Neural progenitor cell (in vitro differentiated cells): Measurements from ENCODE around the gene MERTK. TPM values are rescaled to one million over a fixed set of nuclear protein-coding genes. Genes with fewer than 3 reads are reported as not detected.
A peak's percentile ranks its signal among the peaks of the same experiment; 100 is the strongest.

Experiments
- DNase-seq: peaks from one replicate; pipeline ENCODE4 v3.0.0-alpha.2; 2016; ENCODE audit warnings: low spot score
- H2AFZ ChIP-seq: fragments of 200-600 bp; sonication (generic); replicated peaks from 2 replicates; pipeline ENCODE4 v1.6.1; 2016; ENCODE audit warnings: antibody characterized with exemption
- H3F3A ChIP-seq: fragments of 200-600 bp; sonication (generic); 2 replicates; pipeline ENCODE4 v1.6.1; 2016; ENCODE audit warnings: antibody characterized with exemption, low read depth
- H3K27ac ChIP-seq: fragments of 200-600 bp; sonication (generic); 2 replicates; pipeline ENCODE4 v1.5.1; 2016; ENCODE audit warnings: mild to moderate bottlenecking
- H3K27me3 ChIP-seq: fragments of 200-600 bp; sonication (generic); 2 replicates; pipeline ENCODE4 v1.6.1; 2016; ENCODE audit warnings: mild to moderate bottlenecking, moderate library complexity
- H3K36me3 ChIP-seq: fragments of 200-600 bp; sonication (generic); 2 replicates; pipeline ENCODE4 v1.5.1; 2016
- H3K4me1 ChIP-seq: fragments of 200-600 bp; sonication (generic); 2 replicates; pipeline ENCODE4 v1.6.1; 2016; ENCODE audit warnings: mixed run types
- H3K4me2 ChIP-seq: fragments of 200-600 bp; sonication (generic); 2 replicates; pipeline ENCODE4 v1.6.1; 2016
- H3K4me3 ChIP-seq: fragments of 200-600 bp; sonication (generic); 2 replicates; pipeline ENCODE4 v1.5.1; 2016
- H3K79me2 ChIP-seq: fragments of 200-600 bp; sonication (generic); 2 replicates; pipeline ENCODE4 v1.6.1; 2016; ENCODE audit warnings: low read depth
- H3K9ac ChIP-seq: fragments of 200-600 bp; sonication (generic); 2 replicates; pipeline ENCODE4 v1.6.1; 2016
- H3K9me3 ChIP-seq: fragments of 200-600 bp; sonication (generic); 2 replicates; pipeline ENCODE4 v1.5.1; 2016; ENCODE audit warnings: low read depth
- H4K20me1 ChIP-seq: fragments of 200-600 bp; sonication (generic); 2 replicates; pipeline ENCODE4 v1.6.1; 2016; ENCODE audit warnings: low read depth
- H3K27ac Mint-ChIP-seq: 3 replicates; pipeline ENCODE4 v1.8.0; 2021; ENCODE audit warnings: mixed read lengths
- H3K27me3 Mint-ChIP-seq: 2 replicates; pipeline ENCODE4 v1.8.0; 2022; ENCODE audit warnings: low read depth, mild to moderate bottlenecking, inconsistent platforms, moderate library complexity, mixed read lengths; ENCODE audit not compliant: insufficient read depth
- H3K36me3 Mint-ChIP-seq: 3 replicates; pipeline ENCODE4 v1.8.0; 2021; ENCODE audit warnings: mixed read lengths
- H3K4me1 Mint-ChIP-seq: 3 replicates; pipeline ENCODE4 v1.8.0; 2021; ENCODE audit warnings: mixed read lengths
- H3K4me3 Mint-ChIP-seq: 3 replicates; pipeline ENCODE4 v1.8.0; 2021; ENCODE audit warnings: mild to moderate bottlenecking, moderate library complexity, mixed read lengths
- H3K9me3 Mint-ChIP-seq: 3 replicates; pipeline ENCODE4 v1.8.0; 2020; ENCODE audit warnings: mixed read lengths
- EZH2 ChIP-seq: fragments of 200-600 bp; sonication (generic); IDR thresholded peaks from 2 replicates; pipeline ENCODE4 v1.6.1; 2017; ENCODE audit warnings: antibody characterized with exemption, mild to moderate bottlenecking, moderate library complexity
- EZH2phosphoT487 ChIP-seq: fragments of 200-600 bp; sonication (generic); IDR thresholded peaks from 2 replicates; pipeline ENCODE4 v1.6.1; 2017; ENCODE audit warnings: antibody characterized with exemption
- total RNA-seq: library from RNA; depleted of rRNA; stranded (reverse); fragments of >200 nt; gene quantifications from 2 replicates; pipeline ENCODE4 v1.2.3, GENCODE V29; 2015; ENCODE audit warnings: low replicate concordance
- TF ChIP-seq, protein P1 (sequence below): fragments of 200-600 bp; sonication (generic); IDR thresholded peaks from 2 replicates; pipeline ENCODE4 v1.5.1; 2017; ENCODE audit warnings: antibody characterized with exemption, mild to moderate bottlenecking

MERTK gene
- total RNA-seq, 1 donor from 2014 or later = 6.1 TPM

DNA sequence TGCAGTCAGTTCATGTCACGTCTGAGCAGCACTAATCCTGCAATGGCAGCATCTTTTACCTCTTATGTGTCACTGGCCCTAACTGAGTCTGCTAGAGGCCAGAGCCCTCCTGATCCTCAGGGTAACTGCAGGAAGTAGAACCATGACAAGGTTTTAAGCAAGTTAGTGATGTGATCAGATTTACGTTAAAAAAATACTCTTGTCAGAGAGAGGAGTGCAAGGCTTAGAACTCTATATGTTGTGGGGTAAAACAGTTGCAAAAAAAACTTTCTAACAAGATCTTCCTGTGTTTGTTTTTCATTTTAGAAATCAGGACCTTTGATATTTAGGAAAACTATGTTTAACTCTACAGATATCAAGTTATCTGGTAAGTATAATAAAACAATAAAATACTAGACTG is 161.3 kb downstream of the MERTK start:
- peaks cover 15% of the 10 kb centered on the region for H3K4me1 Mint-ChIP-seq
- no peak overlapping the region for H2AFZ ChIP-seq
- peaks cover 11% of the 10 kb centered on the region for H3F3A ChIP-seq
- H3K79me2 ChIP-seq = no peaks in the 10 kb centered on the region
- no peaks in the 10 kb centered on the region for H4K20me1 ChIP-seq
- no peak overlapping the region for H3K27ac Mint-ChIP-seq
- no peak for DNase-seq
- no peaks in the 10 kb centered on the region for H3K27me3 ChIP-seq
- H3K4me3 ChIP-seq = no peak overlapping the region
- no peak overlapping the region for H3K9ac ChIP-seq
- peaks cover 35% of the 10 kb centered on the region for H3K36me3 Mint-ChIP-seq
- peaks cover 3% of the 10 kb centered on the region for H3K27me3 Mint-ChIP-seq
- peaks cover 7% of the 10 kb centered on the region for H3K4me1 ChIP-seq
- H3K9me3 ChIP-seq = no peaks in the 10 kb centered on the region
- no peaks in the 10 kb centered on the region for H3K9me3 Mint-ChIP-seq
- H3K27ac ChIP-seq = no peak overlapping the region
- TF ChIP-seq EZH2phosphoT487 (no peak), EZH2 (no peak)
- TF ChIP-seq, protein P1, sequence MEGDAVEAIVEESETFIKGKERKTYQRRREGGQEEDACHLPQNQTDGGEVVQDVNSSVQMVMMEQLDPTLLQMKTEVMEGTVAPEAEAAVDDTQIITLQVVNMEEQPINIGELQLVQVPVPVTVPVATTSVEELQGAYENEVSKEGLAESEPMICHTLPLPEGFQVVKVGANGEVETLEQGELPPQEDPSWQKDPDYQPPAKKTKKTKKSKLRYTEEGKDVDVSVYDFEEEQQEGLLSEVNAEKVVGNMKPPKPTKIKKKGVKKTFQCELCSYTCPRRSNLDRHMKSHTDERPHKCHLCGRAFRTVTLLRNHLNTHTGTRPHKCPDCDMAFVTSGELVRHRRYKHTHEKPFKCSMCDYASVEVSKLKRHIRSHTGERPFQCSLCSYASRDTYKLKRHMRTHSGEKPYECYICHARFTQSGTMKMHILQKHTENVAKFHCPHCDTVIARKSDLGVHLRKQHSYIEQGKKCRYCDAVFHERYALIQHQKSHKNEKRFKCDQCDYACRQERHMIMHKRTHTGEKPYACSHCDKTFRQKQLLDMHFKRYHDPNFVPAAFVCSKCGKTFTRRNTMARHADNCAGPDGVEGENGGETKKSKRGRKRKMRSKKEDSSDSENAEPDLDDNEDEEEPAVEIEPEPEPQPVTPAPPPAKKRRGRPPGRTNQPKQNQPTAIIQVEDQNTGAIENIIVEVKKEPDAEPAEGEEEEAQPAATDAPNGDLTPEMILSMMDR = no peak
- no peak overlapping the region for H3K4me2 ChIP-seq
- no peaks in the 10 kb centered on the region for H3K36me3 ChIP-seq
- no peak overlapping the region for H3K4me3 Mint-ChIP-seq

DNA sequence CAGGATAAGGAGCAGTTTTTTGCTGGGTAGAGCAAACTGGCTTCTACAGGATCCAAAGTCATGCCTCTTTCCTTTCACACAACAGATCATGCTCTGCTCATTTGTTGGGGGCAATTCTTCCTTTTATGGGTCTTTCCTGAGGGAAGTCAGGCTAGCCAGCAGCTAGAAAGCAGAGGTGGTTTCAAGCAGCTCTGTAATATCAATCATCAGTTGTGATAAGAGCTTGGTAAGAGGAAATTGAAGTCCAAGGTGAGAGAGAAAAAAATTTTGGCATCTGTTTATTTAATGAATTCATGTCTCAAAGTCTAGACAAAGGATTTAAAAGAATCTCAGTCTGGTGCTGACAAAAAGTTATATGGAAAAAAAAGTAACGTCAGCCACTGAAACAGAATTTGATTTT is 162.9 kb downstream of the MERTK start:
- Histone ChIP-seq H3K4me2 (no peak overlapping the region), H3K36me3 (no peaks in the 10 kb centered on the region), H3K4me3 (no peak overlapping the region), H3F3A (peaks cover 2% of the 10 kb centered on the region), H3K79me2 (no peaks in the 10 kb centered on the region), H3K4me1 (peaks cover 6% of the 10 kb centered on the region), H3K9ac (no peak overlapping the region), H3K27me3 (no peaks in the 10 kb centered on the region), H2AFZ (no peak overlapping the region), H3K9me3 (no peaks in the 10 kb centered on the region), H4K20me1 (no peaks in the 10 kb centered on the region), H3K27ac (no peak overlapping the region)
- no peak for DNase-seq
- no peaks in the 10 kb centered on the region for H3K9me3 Mint-ChIP-seq
- peaks cover 13% of the 10 kb centered on the region for H3K4me1 Mint-ChIP-seq
- TF ChIP-seq EZH2 (no peak), EZH2phosphoT487 (no peak)
- TF ChIP-seq, protein P1 = no peak
- no peak overlapping the region for H3K4me3 Mint-ChIP-seq
- peaks cover 42% of the 10 kb centered on the region for H3K36me3 Mint-ChIP-seq
- H3K27me3 Mint-ChIP-seq = peaks cover 3% of the 10 kb centered on the region
- no peak overlapping the region for H3K27ac Mint-ChIP-seq

DNA sequence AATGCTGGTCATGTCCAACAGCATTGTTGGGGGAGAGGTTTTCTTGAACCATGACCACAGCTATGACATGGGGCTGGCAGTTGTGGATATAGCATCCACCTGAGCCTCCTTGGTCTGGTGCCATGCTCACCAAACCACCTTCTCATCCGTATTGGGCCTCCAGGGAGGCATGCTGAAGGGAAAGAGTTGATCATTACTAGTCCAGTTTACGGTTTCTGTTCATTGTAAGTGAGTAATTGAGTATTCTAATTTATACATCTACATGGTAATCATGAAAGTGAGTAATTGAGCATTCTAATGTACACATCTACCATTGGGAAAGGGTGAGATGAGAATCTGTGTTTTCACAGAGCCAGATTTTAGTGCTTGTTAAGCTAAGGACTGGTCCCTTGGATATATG is 163.4 kb downstream of the MERTK start:
- TF ChIP-seq, protein P1 = no peak
- TF ChIP-seq EZH2phosphoT487 = no peak
- TF ChIP-seq EZH2 = no peak
- Mint-ChIP-seq H3K4me3 (no peak overlapping the region), H3K9me3 (no peaks in the 10 kb centered on the region), H3K36me3 (peaks cover 42% of the 10 kb centered on the region), H3K27me3 (peaks cover 3% of the 10 kb centered on the region), H3K27ac (no peak overlapping the region), H3K4me1 (peaks cover 10% of the 10 kb centered on the region)
- Histone ChIP-seq H3K79me2 (no peaks in the 10 kb centered on the region), H3K27me3 (no peaks in the 10 kb centered on the region), H3K36me3 (no peaks in the 10 kb centered on the region), H3K4me1 (peaks cover under 1% of the 10 kb centered on the region), H3F3A (no peaks in the 10 kb centered on the region), H3K27ac (no peak overlapping the region), H3K4me3 (no peak overlapping the region), H3K4me2 (no peak overlapping the region), H3K9ac (no peak overlapping the region), H2AFZ (no peak overlapping the region), H4K20me1 (no peaks in the 10 kb centered on the region), H3K9me3 (no peaks in the 10 kb centered on the region)
- DNase-seq = no peak

DNA sequence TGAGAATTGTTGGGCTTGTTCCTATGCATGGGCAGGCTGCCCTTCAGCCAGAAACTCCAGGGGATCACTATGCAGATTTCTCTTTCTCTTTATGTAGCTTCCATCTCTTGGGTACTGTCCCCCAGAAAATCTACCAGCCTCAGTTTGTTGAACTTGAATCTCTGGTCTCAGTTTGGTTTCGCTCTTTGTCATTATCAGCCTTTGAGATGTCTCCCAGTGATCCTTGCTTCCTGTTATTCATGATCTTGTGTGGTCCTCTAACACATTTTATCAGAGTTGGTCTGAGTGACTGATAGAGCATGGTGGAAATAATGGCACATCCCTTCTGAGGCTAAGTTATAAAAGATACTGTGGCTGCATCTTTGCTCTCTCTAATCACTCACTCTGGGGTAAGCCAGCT is 164.5 kb downstream of the MERTK start:
- Histone ChIP-seq H3K4me2 (no peak overlapping the region), H3K4me1 (no peaks in the 10 kb centered on the region), H3K27me3 (no peaks in the 10 kb centered on the region), H2AFZ (no peak overlapping the region), H3K79me2 (no peaks in the 10 kb centered on the region), H3K9ac (no peak overlapping the region), H3K4me3 (no peak overlapping the region), H3K27ac (no peak overlapping the region), H4K20me1 (no peaks in the 10 kb centered on the region), H3F3A (no peaks in the 10 kb centered on the region), H3K36me3 (no peaks in the 10 kb centered on the region), H3K9me3 (no peaks in the 10 kb centered on the region)
- H3K36me3 Mint-ChIP-seq = peaks cover 46% of the 10 kb centered on the region
- peaks cover 6% of the 10 kb centered on the region for H3K4me1 Mint-ChIP-seq
- no peak overlapping the region for H3K4me3 Mint-ChIP-seq
- H3K27ac Mint-ChIP-seq = peak overlapping the region; percentile 1
- peaks cover 3% of the 10 kb centered on the region for H3K27me3 Mint-ChIP-seq
- DNase-seq = no peak
- no peaks in the 10 kb centered on the region for H3K9me3 Mint-ChIP-seq
- TF ChIP-seq, protein P1 = no peak
- TF ChIP-seq EZH2 = no peak
- TF ChIP-seq EZH2phosphoT487 = no peak
